Activated effector memory CD4-positive, alpha-beta T cell treated with Interleukin-2 at 50 U/mL for 16 hours (primary cell): ENCODE results near the gene HTRA1.

Source experiments
- DNase-seq: peaks from one replicate; pipeline ENCODE4 v3.0.0-alpha.2; 2020

The HTRA1 gene

GRCh38 chr10:122455376-122456079, 5.8 kb upstream of the HTRA1 start:
- DNase-seq: no peak

GRCh38 chr10:122457934-122458333, 3.4 kb upstream of the HTRA1 start:
- no peak for DNase-seq

- no peak for DNase-seq
Measured at GRCh38 chr10:122458693-122459092, 2.7 kb upstream of the HTRA1 start.

- no peak for DNase-seq
Measured at GRCh38 chr10:122459561-122460273, 1.6 kb upstream of the HTRA1 start.

- DNase-seq: no peak
Measured at GRCh38 chr10:122460891-122461293, 461 bp upstream of the HTRA1 start.

- DNase-seq: no peak
Measured at GRCh38 chr10:122461729-122462532, 578 bp downstream of the HTRA1 start.

GRCh38 chr10:122462533-122463465, 1.4 kb downstream of the HTRA1 start:
- no peak for DNase-seq

GRCh38 chr10:122463466-122464249, 2.3 kb downstream of the HTRA1 start:
- no peak for DNase-seq

GRCh38 chr10:122464250-122464510, 2.8 kb downstream of the HTRA1 start:
- DNase-seq: no peak

- no peak for DNase-seq
Measured at GRCh38 chr10:122464586-122464985, 3.2 kb downstream of the HTRA1 start.

GRCh38 chr10:122465401-122466040, 4.2 kb downstream of the HTRA1 start:
- no peak for DNase-seq

GRCh38 chr10:122466951-122467381, 5.6 kb downstream of the HTRA1 start:
- DNase-seq: no peak

- no peak for DNase-seq
Measured at GRCh38 chr10:122467701-122468100, 6.3 kb downstream of the HTRA1 start.

GRCh38 chr10:122468307-122468925, 7.1 kb downstream of the HTRA1 start:
- DNase-seq: no peak

GRCh38 chr10:122468926-122469781, 7.8 kb downstream of the HTRA1 start:
- no peak for DNase-seq

GRCh38 chr10:122469848-122470247, 8.5 kb downstream of the HTRA1 start:
- DNase-seq: no peak

GRCh38 chr10:122471531-122472177, 10.3 kb downstream of the HTRA1 start:
- no peak for DNase-seq

GRCh38 chr10:122473116-122473515, 11.8 kb downstream of the HTRA1 start:
- DNase-seq: no peak

- DNase-seq: no peak
Measured at GRCh38 chr10:122474131-122474818, 12.9 kb downstream of the HTRA1 start.
